Naive thymus-derived CD8-positive, alpha-beta T cell (primary cell): ENCODE data around the gene AGAP1. TPM values are rescaled to one million over a fixed set of nuclear protein-coding genes. Genes with fewer than 3 reads are reported as not detected.

Experiments
- ATAC-seq, 2 donors: fragments of 150-1000 bp; cut with Tn5 transposase in 1 of 2; sonication (Bioruptor Pico), chemical (Tn5 transposase) in 1 of 2; 1 replicate in 1 of 2; 2 replicates in 1 of 2; pipeline ENCODE4 v1.10.0; 2021; ENCODE audit warnings: mild to moderate bottlenecking in 2 of 2, moderate library complexity in 2 of 2
- POLR2A ChIA-PET: fragments of 350-600 bp; sonication (Branson Sonifier 250); formaldehyde crosslinking; loops from one replicate; lab custom pipeline; 2021; ENCODE audit warnings: antibody characterized with exemption; lab: Charles Lee
- DNase-seq, 10 donors: peaks; one replicate each; pipeline versions ENCODE4 v3.0.0 to v3.0.0-alpha.2; 2020 to 2022
- H3K27ac Mint-ChIP-seq, 10 donors: one replicate each; pipeline ENCODE4 v1.8.0; 2020 to 2022; ENCODE audit warnings: mild to moderate bottlenecking in 10 of 10, mixed read lengths in 10 of 10, moderate library complexity in 4 of 10, inconsistent platforms in 1 of 10
- H3K27me3 Mint-ChIP-seq, 5 donors: one replicate each; pipeline ENCODE4 v1.8.0; 2021 to 2022; ENCODE audit warnings: mixed read lengths in 5 of 5
- H3K36me3 Mint-ChIP-seq, 3 donors: one replicate each; pipeline ENCODE4 v1.8.0; 2020 to 2022; ENCODE audit warnings: mixed read lengths in 3 of 3, mild to moderate bottlenecking in 2 of 3, inconsistent platforms in 1 of 3
- H3K4me1 Mint-ChIP-seq, 4 donors: one replicate each; pipeline ENCODE4 v1.8.0; 2021 to 2022; ENCODE audit warnings: mixed read lengths in 4 of 4
- H3K4me3 Mint-ChIP-seq, 10 donors: one replicate each; pipeline ENCODE4 v1.8.0; 2020 to 2022; ENCODE audit warnings: mild to moderate bottlenecking in 10 of 10, mixed read lengths in 10 of 10, moderate library complexity in 6 of 10, inconsistent platforms in 1 of 10
- H3K9me3 Mint-ChIP-seq, 9 donors: one replicate each; pipeline ENCODE4 v1.8.0; 2020 to 2022; ENCODE audit warnings: mixed read lengths in 9 of 9, mild to moderate bottlenecking in 3 of 9, inconsistent platforms in 1 of 9, moderate library complexity in 1 of 9
- polyA plus RNA-seq, 3 donors: library from polyadenylated mRNA; unstranded; fragments of 300-500 nt; fragmentation: Illumina TruSeq; gene quantifications; one replicate each; pipeline ENCODE4 v1.2.3, GENCODE V29; 2021
- total RNA-seq, 8 experiments: library from RNA in 2 of 8; stranded (reverse) in 2 of 8; gene quantifications; one replicate each; pipeline ENCODE4 v1.2.3 and lab custom pipeline; 2021 to 2026

The AGAP1 gene
- total and polyA plus RNA-seq, 5 experiments from 2014 or later: 0.03 to 0.52 (median 0.29) TPM; not detected in 1

- DNase-seq (no peak), ATAC-seq (no peak)
- Mint-ChIP-seq H3K4me3 (no peak overlapping the region), H3K9me3 (no peaks in the 10 kb centered on the region), H3K27me3 (peaks cover 0 to 6% (median 2%) of the 10 kb centered on the region in 5 donors), H3K36me3 (no peaks in the 10 kb centered on the region), H3K4me1 (no peaks in the 10 kb centered on the region), H3K27ac (no peak overlapping the region)
- POLR2A ChIA-PET: no interaction called here
Measured at GRCh38 chr2:235699576-235699975, 205.7 kb downstream of the AGAP1 start.

DNA sequence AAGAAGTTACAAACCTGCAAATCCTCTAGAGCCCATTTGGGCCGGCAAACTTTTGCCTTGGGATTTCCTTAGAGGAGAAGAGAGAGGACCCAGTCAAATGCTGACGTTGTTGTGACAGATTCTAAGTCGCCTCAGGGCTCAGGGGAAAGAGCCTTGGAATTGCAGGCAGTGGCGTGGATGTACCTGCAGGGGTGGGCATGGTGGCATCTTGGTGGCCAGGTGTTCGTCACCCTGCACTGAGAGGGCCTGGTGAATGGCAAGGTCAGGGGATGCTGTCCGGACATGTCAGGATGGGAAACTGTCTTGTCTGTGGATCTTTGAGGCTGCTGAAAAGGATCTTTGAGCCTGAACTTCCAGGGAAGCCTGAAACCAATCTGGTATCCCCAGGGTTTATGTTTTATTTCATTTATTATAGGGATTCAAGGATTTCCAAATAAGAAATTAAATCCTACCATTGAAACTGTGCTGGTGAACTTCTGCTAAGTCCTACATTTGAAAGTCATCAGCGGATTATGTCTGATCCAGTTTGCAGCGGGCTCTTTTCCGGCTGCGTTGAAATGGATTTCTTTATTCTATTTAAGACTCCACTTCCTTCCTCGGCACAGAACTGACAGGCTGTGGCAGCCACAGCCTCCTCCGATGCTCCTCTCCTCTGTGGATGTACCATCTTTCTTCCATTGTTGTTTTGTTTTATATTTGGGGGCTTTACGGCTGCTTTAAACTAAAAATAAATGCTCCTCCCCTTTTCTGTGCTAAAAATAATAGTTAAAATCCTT lies 207.6 kb downstream of the AGAP1 start:
- no peaks in the 10 kb centered on the region for H3K36me3 Mint-ChIP-seq
- ATAC-seq: no peak
- no peak for DNase-seq
- H3K27me3 Mint-ChIP-seq: peaks cover 0 to 6% (median 2%) of the 10 kb centered on the region in 5 donors
- H3K4me1 Mint-ChIP-seq: no peaks in the 10 kb centered on the region
- no peaks in the 10 kb centered on the region for H3K9me3 Mint-ChIP-seq
- no peak overlapping the region for H3K27ac Mint-ChIP-seq
- no peak overlapping the region for H3K4me3 Mint-ChIP-seq
- POLR2A ChIA-PET: no interaction called here

GRCh38 chr2:235702186-235702585 lies 208.3 kb downstream of the AGAP1 start:
- Mint-ChIP-seq H3K36me3 (no peaks in the 10 kb centered on the region), H3K4me1 (no peaks in the 10 kb centered on the region), H3K27ac (no peak overlapping the region), H3K27me3 (peaks cover 0 to 6% (median 2%) of the 10 kb centered on the region in 5 donors), H3K9me3 (no peaks in the 10 kb centered on the region), H3K4me3 (no peak overlapping the region)
- DNase-seq: no peak
- ATAC-seq: no peak
- POLR2A ChIA-PET: no interaction called here

DNA sequence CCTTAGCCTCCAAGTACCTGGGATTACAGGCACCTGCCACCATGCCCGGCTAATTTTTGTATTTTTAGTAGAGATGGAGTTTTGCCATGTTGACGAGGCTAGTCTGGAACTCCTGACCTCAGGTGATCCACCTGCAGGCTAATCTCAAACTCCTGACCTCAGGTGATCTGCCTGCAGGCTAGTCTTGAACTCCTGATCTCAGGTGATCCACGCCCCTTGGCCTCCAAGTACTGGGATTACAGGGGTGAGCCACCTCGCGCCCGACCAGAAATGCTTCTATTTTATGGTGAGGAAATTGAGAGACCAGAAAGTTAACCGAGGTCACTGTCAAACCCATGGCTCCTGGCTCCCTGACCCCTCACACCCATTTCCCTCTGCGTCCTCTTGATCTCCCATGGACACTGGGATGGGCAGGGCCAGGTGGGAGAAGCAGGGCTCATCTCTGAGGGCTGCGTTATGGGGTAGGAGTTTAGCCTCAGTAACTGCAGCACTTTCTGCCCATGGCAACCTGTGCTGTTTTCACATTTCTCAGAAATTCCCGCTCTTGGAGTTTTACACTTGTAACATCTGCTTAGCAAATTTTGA lies 210.0 kb downstream of the AGAP1 start:
- no peak overlapping the region for H3K4me3 Mint-ChIP-seq
- DNase-seq: no peak
- POLR2A ChIA-PET: no interaction called here
- H3K4me1 Mint-ChIP-seq: no peaks in the 10 kb centered on the region
- H3K36me3 Mint-ChIP-seq: no peaks in the 10 kb centered on the region
- H3K27me3 Mint-ChIP-seq: peaks cover 0 to 12% (median 2%) of the 10 kb centered on the region in 5 donors
- no peak overlapping the region for H3K27ac Mint-ChIP-seq
- H3K9me3 Mint-ChIP-seq: no peaks in the 10 kb centered on the region
- ATAC-seq: no peak

DNA sequence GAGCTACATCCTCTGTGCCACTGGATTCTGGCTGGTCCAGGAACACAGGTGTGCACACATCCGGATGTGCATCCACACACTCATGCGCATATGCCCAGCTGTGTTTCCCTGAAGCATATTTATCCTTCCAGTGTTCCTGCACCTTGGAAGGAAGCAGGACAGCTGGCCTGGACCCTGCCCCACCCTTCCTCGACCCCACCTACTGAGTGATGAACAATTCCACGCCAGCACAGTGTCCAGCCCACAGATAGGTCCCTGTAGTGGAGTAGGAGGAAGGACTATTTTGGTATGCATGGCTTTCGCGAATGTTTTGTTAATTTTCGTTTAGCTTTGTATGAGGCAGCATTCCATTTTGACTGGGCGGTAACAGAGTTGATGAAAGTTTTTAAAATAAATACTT lies 211.5 kb downstream of the AGAP1 start:
- POLR2A ChIA-PET: no interaction called here
- no peaks in the 10 kb centered on the region for H3K9me3 Mint-ChIP-seq

GRCh38 chr2:235706506-235706905 lies 212.7 kb downstream of the AGAP1 start:
- ATAC-seq (no peak), DNase-seq (no peak)
- H3K27ac Mint-ChIP-seq: no peak overlapping the region
- H3K36me3 Mint-ChIP-seq: no peaks in the 10 kb centered on the region
- no peaks in the 10 kb centered on the region for H3K4me1 Mint-ChIP-seq
- POLR2A ChIA-PET: no interaction called here
- H3K27me3 Mint-ChIP-seq: peaks cover 0 to 9% (median 2%) of the 10 kb centered on the region in 5 donors
- no peaks in the 10 kb centered on the region for H3K9me3 Mint-ChIP-seq
- H3K4me3 Mint-ChIP-seq: no peak overlapping the region

More for the DNA sequence above, 211.5 kb downstream of the AGAP1 start:
- H3K27ac Mint-ChIP-seq: no peak overlapping the region
- DNase-seq: no peak
- no peaks in the 10 kb centered on the region for H3K4me1 Mint-ChIP-seq
- ATAC-seq: no peak
- H3K4me3 Mint-ChIP-seq: no peak overlapping the region
- no peaks in the 10 kb centered on the region for H3K36me3 Mint-ChIP-seq
- peaks cover 0 to 9% (median 2%) of the 10 kb centered on the region in 5 donors for H3K27me3 Mint-ChIP-seq

GRCh38 chr2:235707411-235708096 lies 213.7 kb downstream of the AGAP1 start:
- Mint-ChIP-seq H3K9me3 (no peaks in the 10 kb centered on the region), H3K36me3 (no peaks in the 10 kb centered on the region), H3K4me1 (no peaks in the 10 kb centered on the region), H3K27me3 (peaks cover 0 to 7% (median under 1%) of the 10 kb centered on the region in 5 donors), H3K4me3 (no peak overlapping the region), H3K27ac (no peak overlapping the region)
- POLR2A ChIA-PET: no interaction called here
- ATAC-seq (no peak), DNase-seq (no peak)

DNA sequence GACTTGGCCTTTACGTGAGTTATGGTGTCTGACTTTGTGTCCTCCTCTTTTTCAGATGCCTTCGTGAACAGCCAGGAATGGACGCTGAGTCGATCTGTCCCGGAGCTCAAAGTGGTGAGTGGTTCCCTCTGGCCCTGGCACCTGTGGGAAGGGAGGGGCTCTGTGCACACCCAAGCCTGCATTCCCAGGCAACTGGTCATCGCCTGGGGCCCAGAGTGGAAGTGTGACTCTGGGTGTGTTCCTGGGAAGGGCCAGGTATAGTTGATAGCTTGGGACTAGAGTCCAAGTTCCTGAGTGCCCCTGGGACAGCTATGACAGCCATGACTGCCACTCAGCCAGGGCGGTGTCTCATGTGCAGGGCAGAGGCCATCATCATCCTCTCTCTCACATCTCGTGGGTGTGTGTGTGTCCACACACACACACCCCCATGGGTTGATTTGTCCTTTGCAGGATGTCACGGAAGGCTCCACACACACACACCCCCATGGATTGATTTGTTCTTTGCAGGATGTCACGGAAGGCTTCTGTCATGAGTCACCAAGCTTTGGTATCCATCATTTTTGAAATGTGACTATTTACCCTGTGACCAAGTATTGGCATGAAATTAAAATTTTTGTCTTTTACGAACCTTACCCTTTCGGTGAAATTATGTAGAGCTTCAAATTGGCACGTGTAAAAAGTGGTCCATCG lies 215.4 kb downstream of the AGAP1 start:
- Mint-ChIP-seq H3K4me3 (no peak overlapping the region), H3K36me3 (no peaks in the 10 kb centered on the region), H3K4me1 (no peaks in the 10 kb centered on the region), H3K27ac (no peak overlapping the region), H3K9me3 (no peaks in the 10 kb centered on the region), H3K27me3 (peaks cover 0 to 13% (median 7%) of the 10 kb centered on the region in 5 donors)
- no peak for ATAC-seq
- POLR2A ChIA-PET: no interaction called here
- DNase-seq: no peak

DNA sequence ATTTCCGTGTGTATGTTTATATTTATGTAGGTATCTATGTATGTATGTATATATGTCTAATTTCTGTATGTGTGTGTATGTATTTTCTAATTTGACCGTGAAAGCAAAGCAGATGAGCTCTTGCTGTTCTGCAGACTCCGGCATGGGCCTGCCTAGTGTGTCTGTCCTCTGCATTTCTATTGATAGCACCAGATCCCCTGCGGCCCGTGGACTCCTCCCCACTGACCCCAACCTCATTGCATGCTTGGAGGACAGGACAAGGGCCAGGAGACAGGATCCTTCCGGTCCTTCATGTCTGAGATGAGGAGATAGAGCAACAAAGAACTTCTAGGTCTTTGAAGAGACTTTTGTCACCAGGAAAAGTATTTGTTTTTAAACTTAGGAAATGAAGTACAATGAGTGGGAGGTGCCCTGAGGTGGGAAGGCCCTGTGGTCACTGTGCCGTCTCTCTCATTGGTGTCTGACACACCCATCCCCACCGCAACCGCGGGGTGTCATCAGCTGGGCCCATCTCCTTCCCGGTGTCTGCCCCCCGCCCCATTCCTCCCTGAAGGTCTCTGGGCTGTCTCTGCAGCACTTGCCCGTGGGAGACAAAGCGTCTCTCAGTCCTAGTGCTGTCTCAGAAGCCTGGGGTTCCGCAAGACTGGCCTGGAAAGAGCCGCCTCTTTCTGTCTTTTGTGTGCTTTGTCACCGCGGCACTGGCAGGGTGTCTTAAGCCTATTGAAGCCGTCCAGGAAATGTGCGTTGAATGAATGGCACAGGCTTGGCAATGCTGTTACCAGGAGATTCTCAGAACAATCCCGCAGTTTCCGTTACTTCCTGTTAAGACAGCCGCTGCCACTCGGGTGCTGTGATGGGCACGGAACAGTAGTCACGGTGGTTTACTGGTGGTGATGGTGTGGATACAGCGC lies 216.4 kb downstream of the AGAP1 start:
- no peaks in the 10 kb centered on the region for H3K9me3 Mint-ChIP-seq
- no peak for DNase-seq
- no peak for ATAC-seq
- no peaks in the 10 kb centered on the region for H3K4me1 Mint-ChIP-seq
- H3K27ac Mint-ChIP-seq: no peak overlapping the region
- POLR2A ChIA-PET: no interaction called here
- peaks cover 0 to 15% (median 9%) of the 10 kb centered on the region in 5 donors for H3K27me3 Mint-ChIP-seq
- H3K36me3 Mint-ChIP-seq: no peaks in the 10 kb centered on the region
- H3K4me3 Mint-ChIP-seq: no peak overlapping the region

DNA sequence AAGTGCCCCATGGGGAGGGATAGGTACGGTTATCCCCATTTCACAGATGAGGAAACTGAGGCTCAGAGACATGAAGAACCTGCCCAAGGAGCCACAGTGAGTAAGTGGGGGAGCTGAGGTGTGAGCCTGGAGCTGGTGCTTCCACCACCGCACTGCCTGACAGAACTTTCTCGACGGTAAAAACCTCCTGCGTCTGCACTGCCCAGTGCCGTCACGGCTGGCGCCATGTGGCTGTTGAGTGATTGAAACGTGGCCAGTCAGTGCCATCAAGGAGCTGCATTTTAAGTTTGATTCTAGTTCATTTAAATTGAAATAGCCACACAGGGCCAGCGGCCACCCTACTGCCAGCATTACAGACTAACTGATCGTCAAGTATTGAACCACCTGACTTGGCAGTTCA lies 217.1 kb downstream of the AGAP1 start:
- H3K27me3 Mint-ChIP-seq: peaks cover under 1 to 20% (median 11%) of the 10 kb centered on the region in 5 donors
- no peak for ATAC-seq
- no peaks in the 10 kb centered on the region for H3K36me3 Mint-ChIP-seq
- no peaks in the 10 kb centered on the region for H3K9me3 Mint-ChIP-seq
- no peak for DNase-seq
- no peak overlapping the region for H3K4me3 Mint-ChIP-seq
- POLR2A ChIA-PET: no interaction called here
- no peak overlapping the region for H3K27ac Mint-ChIP-seq
- H3K4me1 Mint-ChIP-seq: no peaks in the 10 kb centered on the region

GRCh38 chr2:235711527-235711926 lies 217.7 kb downstream of the AGAP1 start:
- no peaks in the 10 kb centered on the region for H3K36me3 Mint-ChIP-seq
- no peaks in the 10 kb centered on the region for H3K9me3 Mint-ChIP-seq
- DNase-seq: no peak
- H3K27ac Mint-ChIP-seq: no peak overlapping the region
- H3K4me3 Mint-ChIP-seq: no peak overlapping the region
- ATAC-seq: no peak
- POLR2A ChIA-PET: no interaction called here
- H3K4me1 Mint-ChIP-seq: no peaks in the 10 kb centered on the region
- H3K27me3 Mint-ChIP-seq: peaks cover 2 to 25% (median 11%) of the 10 kb centered on the region in 5 donors

- ATAC-seq (no peak), DNase-seq (no peak)
- Mint-ChIP-seq H3K27me3 (peaks cover 2 to 25% (median 11%) of the 10 kb centered on the region in 5 donors), H3K9me3 (no peaks in the 10 kb centered on the region), H3K36me3 (no peaks in the 10 kb centered on the region), H3K4me3 (no peak overlapping the region), H3K27ac (no peak overlapping the region), H3K4me1 (no peaks in the 10 kb centered on the region)
- POLR2A ChIA-PET: no interaction called here
Measured at GRCh38 chr2:235712176-235712575, 218.3 kb downstream of the AGAP1 start.
